Mucosa of stomach (tissue), 1 donor: ENCODE results near the gene SNRNP70.
"Not testable (repeated sequence)": the region's sequence is repeated elsewhere in the genome, so short reads cannot be mapped to it uniquely, and the experiment has no call there.

Source experiments
- H3K27me3 ChIP-seq: one replicate; pipeline ENCODE4 v1.7.0; 2013; ENCODE audit warnings: mild to moderate bottlenecking, low read length; ENCODE audit not compliant: control insufficient read depth, insufficient read depth
- H3K36me3 ChIP-seq: one replicate; pipeline ENCODE4 v1.7.0; 2013; ENCODE audit warnings: low read length; ENCODE audit not compliant: control insufficient read depth, insufficient read depth
- H3K4me1 ChIP-seq: one replicate; pipeline ENCODE4 v1.7.0; 2013; ENCODE audit warnings: mild to moderate bottlenecking, low read length; ENCODE audit not compliant: control insufficient read depth, insufficient read depth
- H3K4me3 ChIP-seq: one replicate; pipeline ENCODE4 v1.7.0; 2013; ENCODE audit warnings: low read length
- H3K9ac ChIP-seq: one replicate; pipeline ENCODE4 v1.7.0; 2013; ENCODE audit warnings: mild to moderate bottlenecking, low read length, moderate library complexity
- H3K9me3 ChIP-seq: one replicate; pipeline ENCODE4 v1.7.0; 2013; ENCODE audit warnings: mild to moderate bottlenecking, low read length, moderate library complexity; ENCODE audit not compliant: control insufficient read depth
- donor health status: Pancreatic carcinoma.

Gene SNRNP70

DNA sequence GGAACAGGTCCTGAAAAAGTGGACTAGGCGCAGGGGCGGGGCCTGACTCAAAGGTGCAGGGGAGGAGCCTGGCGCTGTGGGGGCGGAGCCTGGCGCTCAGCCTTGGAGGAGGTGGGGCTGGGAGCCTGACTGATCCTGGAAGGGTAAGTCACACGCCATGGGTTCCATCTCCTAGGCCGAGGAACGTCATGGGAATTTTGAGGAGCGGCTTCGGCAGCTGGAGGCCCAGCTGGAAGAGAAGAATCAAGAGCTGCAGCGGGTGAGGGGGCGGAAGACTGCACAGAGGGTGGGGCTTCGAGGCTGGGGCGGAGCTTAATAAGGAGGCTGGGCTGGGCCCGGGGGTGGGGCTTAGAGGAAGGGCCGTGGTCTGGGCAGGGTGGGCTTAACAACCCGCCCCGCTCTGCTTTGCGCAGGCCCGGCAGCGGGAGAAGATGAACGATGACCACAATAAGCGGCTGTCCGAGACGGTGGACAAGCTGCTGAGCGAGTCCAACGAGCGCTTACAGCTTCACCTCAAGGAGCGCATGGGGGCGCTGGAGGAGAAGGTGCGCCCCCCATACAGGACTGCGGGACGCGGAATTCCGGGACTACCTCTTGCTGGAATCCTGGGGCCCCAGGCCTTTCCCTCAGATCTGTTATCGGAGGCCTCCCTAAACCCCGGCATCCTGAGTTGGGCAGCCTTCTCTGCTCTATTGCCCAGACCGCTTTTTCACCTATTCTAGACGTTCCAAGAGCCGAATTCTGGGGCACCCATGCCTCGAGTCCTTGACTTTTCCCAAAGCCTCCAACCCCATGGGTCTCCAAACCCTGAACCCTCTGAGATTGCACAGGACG lies 48.6 kb downstream of the SNRNP70 start:
- H3K9ac ChIP-seq = peak overlapping the region; percentile 22

DNA sequence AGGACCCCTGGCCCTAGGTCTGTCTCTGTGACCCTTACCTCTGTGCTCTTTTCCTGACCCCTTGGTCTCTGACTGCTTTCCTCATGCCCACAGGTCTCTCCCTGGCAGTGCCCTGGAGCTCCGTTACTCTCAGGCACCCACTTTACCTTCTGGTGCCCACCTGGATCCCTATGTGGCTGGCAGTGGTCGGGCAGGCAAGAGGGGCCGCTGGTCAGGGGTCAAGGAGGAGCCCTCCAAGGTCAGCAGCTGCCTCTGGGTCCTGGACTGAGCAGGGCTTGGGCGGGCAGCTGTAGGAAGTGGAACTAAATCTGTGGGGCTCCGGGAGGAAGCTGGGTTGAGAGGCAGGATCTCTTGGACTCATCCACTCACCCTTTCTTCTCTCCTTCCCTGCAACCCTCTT lies 50.4 kb downstream of the SNRNP70 start:
- H3K36me3 ChIP-seq = no peaks in the 10 kb centered on the region
- no peak overlapping the region for H3K4me3 ChIP-seq
- peaks cover 26% of the 10 kb centered on the region for H3K4me1 ChIP-seq
- H3K27me3 ChIP-seq = no peaks in the 10 kb centered on the region
- H3K9me3 ChIP-seq = no peaks in the 10 kb centered on the region
- H3K9ac ChIP-seq = no peak overlapping the region

More for the DNA sequence above, 48.6 kb downstream of the SNRNP70 start:
- Histone ChIP-seq H3K4me3 (peak overlapping the region; percentile 36), H3K36me3 (no peaks in the 10 kb centered on the region), H3K27me3 (no peaks in the 10 kb centered on the region), H3K9me3 (no peaks in the 10 kb centered on the region), H3K4me1 (peaks cover 28% of the 10 kb centered on the region)

DNA sequence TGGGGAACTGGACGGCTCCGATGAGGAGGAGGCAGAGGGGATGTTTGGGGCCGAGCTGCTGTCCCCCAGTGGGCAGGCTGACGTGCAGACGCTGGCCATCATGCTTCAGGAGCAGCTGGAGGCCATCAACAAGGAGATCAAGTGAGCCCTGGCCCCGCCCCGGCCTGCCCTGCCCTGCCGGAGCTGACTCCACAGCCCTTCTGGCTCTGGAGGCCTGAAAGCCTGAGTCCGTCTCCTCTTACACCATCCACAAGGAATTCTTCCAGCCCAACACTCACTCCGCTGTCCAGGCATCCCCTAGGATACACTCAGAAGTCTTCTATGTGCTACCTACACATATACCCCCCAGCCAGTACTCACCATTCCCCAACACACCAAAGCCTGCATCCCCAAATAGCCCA lies 51.5 kb downstream of the SNRNP70 start:
- H3K9ac ChIP-seq = no peak overlapping the region
- peaks cover 26% of the 10 kb centered on the region for H3K4me1 ChIP-seq
- H3K4me3 ChIP-seq = no peak overlapping the region
- no peaks in the 10 kb centered on the region for H3K27me3 ChIP-seq
- no peaks in the 10 kb centered on the region for H3K9me3 ChIP-seq
- no peaks in the 10 kb centered on the region for H3K36me3 ChIP-seq

DNA sequence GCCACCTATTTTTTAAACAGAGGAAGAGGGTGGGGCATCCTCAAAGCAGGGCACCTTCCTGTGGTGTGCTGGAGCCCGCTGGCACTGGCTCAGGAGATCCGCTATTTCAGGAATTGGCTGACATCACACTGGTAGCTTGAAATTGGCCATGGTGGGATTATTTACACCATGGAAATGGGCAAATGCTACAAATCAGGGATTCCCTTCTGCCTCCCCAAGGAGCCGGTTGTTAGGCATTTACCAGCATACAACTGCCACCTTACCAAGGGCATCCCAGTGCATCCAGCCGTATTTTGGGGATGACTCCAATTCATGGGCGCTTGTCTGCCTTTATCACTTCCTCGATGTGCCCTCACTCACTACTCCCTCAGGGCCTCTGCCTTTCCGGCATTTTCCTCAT lies 55.7 kb downstream of the SNRNP70 start:
- Histone ChIP-seq H3K4me3 (no peak overlapping the region), H3K9me3 (no peaks in the 10 kb centered on the region), H3K36me3 (no peaks in the 10 kb centered on the region), H3K9ac (no peak overlapping the region), H3K4me1 (peaks cover 12% of the 10 kb centered on the region), H3K27me3 (no peaks in the 10 kb centered on the region)

DNA sequence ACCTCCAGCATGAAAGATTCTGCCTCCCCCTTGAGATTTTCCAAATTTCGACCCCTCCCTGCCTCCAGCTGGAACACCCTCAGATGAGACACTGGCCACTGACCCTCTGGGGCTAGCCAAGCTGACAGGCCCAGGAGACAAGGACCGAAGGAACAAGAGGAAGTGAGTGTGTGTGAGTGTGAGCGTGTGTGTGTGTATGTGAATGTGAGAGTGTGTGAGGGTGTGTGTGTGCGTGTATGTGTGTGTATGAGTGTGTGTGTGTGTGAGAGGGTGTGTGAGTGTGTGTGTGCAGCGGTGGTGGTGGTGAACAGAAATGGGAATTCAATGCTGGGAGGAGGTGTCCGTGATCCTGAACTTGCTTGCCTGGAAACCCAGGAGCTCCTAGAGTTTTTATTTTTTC lies 56.1 kb downstream of the SNRNP70 start:
- no peak overlapping the region for H3K4me3 ChIP-seq
- peaks cover 10% of the 10 kb centered on the region for H3K4me1 ChIP-seq
- no peaks in the 10 kb centered on the region for H3K27me3 ChIP-seq
- H3K9me3 ChIP-seq = no peaks in the 10 kb centered on the region
- H3K36me3 ChIP-seq = no peaks in the 10 kb centered on the region
- H3K9ac ChIP-seq = no peak overlapping the region

DNA sequence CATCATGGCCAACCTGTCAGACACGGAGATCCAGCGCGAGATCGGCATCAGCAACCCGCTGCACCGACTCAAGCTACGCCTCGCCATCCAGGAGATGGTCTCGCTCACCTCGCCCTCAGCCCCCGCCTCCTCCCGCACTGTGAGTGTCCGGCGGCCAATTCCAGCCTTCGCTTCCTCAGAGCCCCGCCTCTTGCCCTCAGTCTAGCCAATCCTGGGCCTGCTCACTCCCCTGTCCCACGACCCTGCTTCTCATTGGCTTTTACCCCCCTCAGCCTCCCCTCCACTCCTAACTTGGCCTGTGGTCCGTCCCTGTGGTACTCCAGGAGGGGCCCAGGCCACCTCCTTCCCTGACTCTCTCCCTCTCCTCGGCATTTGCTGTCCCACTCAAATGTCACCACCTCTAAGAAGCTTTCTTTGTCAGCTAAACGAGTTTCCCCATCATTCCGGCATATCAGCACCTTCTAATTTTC lies 57.6 kb downstream of the SNRNP70 start:
- peak overlapping the region; percentile 60 for H3K4me3 ChIP-seq
- H3K9me3 ChIP-seq = no peaks in the 10 kb centered on the region
- no peaks in the 10 kb centered on the region for H3K27me3 ChIP-seq
- H3K36me3 ChIP-seq = no peaks in the 10 kb centered on the region
- H3K4me1 ChIP-seq = peaks cover 10% of the 10 kb centered on the region
- H3K9ac ChIP-seq = peak overlapping the region; percentile 43

DNA sequence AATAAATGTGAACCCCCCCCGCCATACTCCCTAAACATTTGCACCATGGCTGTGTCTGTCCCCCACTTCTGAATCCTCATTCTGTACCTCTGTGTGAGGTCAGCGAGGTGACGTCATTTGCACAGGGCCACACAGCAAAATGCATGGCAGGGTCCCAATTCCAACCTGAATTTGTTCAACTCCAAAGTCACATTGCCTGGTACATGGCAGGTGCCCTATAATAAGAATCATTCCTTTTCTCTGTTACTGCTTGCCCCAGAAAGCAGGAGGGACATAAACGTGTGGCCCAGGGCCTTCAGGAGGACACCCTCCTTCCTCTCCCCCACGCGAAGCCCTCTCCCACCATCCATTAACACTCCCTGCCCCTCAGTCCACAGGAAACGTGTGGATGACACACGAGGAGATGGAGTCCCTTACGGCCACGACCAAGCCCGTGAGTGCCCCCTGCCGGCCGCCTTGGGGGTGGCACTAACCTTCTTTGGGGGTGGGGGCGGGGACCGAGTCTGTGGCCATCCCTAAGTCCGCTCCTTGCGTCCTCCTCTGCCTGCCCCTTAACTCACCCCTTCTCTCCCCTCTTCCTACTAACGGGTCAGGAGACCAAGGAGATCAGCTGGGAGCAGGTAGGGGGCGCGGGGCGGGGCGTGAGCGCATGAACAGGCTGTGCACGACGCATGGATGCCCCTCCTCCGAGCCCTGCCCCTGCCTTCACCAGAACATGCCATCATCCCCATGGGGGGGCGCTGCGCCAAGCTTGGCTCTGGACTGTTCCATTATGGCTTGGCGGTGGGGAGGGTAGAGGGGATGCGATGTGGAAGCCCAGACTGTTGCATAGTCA lies 60.5 kb downstream of the SNRNP70 start:
- no peak overlapping the region for H3K4me3 ChIP-seq
- H3K27me3 ChIP-seq = no peaks in the 10 kb centered on the region
- no peaks in the 10 kb centered on the region for H3K36me3 ChIP-seq
- peaks cover 28% of the 10 kb centered on the region for H3K4me1 ChIP-seq
- H3K9me3 ChIP-seq = no peaks in the 10 kb centered on the region
- no peak overlapping the region for H3K9ac ChIP-seq

GRCh38 chr19:49146408-49146770 lies 61.1 kb downstream of the SNRNP70 start:
- H3K9me3 ChIP-seq, H3K4me3 ChIP-seq, H3K27me3 ChIP-seq, H3K36me3 ChIP-seq, H3K9ac ChIP-seq: not testable (repeated sequence)
- peaks cover 31% of the 10 kb centered on the region for H3K4me1 ChIP-seq

GRCh38 chr19:49148044-49148682 lies 62.9 kb downstream of the SNRNP70 start:
- Histone ChIP-seq H3K9ac (no peak overlapping the region), H3K4me3 (no peak overlapping the region), H3K4me1 (peaks cover 27% of the 10 kb centered on the region), H3K9me3 (no peaks in the 10 kb centered on the region), H3K27me3 (no peaks in the 10 kb centered on the region), H3K36me3 (no peaks in the 10 kb centered on the region)

- Histone ChIP-seq H3K27me3 (no peaks in the 10 kb centered on the region), H3K4me1 (peaks cover 24% of the 10 kb centered on the region), H3K9me3 (no peaks in the 10 kb centered on the region), H3K36me3 (no peaks in the 10 kb centered on the region), H3K4me3 (peak overlapping the region; percentile 20), H3K9ac (peak overlapping the region; percentile 19)
Measured at GRCh38 chr19:49148784-49149651, 63.8 kb downstream of the SNRNP70 start.

- Histone ChIP-seq H3K9ac (peak overlapping the region; percentile 19), H3K4me3 (peak overlapping the region; percentile 20), H3K9me3 (no peaks in the 10 kb centered on the region), H3K27me3 (no peaks in the 10 kb centered on the region), H3K36me3 (no peaks in the 10 kb centered on the region), H3K4me1 (peaks cover 24% of the 10 kb centered on the region)
Measured at GRCh38 chr19:49149652-49150105, 64.4 kb downstream of the SNRNP70 start.
